ENCODE results near the gene RBMS3.

DNA sequence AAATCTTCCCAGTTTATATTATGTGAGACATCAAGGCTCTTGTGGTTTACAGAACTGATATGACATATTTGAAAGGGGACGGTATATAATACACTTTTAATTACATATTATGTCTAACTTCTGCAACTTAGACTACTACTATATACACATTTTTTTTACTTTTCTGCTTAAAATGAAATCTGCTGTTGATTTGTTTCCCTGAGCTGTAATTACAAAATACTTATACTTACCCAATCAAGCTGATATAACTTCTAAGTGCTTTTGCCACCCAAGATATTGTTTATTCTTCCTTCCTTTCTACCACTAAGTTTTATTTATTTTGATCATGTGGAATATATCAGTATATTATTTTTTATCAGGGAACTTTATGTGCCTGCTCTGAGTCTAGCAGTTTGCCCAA lies 671.6 kb downstream of the RBMS3 start:
- TF ChIP-seq, protein P1, sequence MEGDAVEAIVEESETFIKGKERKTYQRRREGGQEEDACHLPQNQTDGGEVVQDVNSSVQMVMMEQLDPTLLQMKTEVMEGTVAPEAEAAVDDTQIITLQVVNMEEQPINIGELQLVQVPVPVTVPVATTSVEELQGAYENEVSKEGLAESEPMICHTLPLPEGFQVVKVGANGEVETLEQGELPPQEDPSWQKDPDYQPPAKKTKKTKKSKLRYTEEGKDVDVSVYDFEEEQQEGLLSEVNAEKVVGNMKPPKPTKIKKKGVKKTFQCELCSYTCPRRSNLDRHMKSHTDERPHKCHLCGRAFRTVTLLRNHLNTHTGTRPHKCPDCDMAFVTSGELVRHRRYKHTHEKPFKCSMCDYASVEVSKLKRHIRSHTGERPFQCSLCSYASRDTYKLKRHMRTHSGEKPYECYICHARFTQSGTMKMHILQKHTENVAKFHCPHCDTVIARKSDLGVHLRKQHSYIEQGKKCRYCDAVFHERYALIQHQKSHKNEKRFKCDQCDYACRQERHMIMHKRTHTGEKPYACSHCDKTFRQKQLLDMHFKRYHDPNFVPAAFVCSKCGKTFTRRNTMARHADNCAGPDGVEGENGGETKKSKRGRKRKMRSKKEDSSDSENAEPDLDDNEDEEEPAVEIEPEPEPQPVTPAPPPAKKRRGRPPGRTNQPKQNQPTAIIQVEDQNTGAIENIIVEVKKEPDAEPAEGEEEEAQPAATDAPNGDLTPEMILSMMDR (IDR thresholded peaks at IDR 0.05), result no peak
- no peak for TF ChIP-seq POLR2AphosphoS5 (IDR thresholded peaks at IDR 0.05)
- TF ChIP-seq POLR2A (IDR thresholded peaks at IDR 0.05), result no peak
